ENCODE results near the gene DNAJC13. TPM values are rescaled to one million over a fixed set of nuclear protein-coding genes. Genes with fewer than 3 reads are reported as not detected.

DNAJC13 gene
- total RNA-seq, 1 donor from 2014 or later: 34.0 TPM

- Mint-ChIP-seq H3K9me3 (no peaks in the 10 kb centered on the region), H3K27ac (no peak overlapping the region), H3K36me3 (ENCODE audit: low read depth) (peaks cover 57% of the 10 kb centered on the region), H3K27me3 (no peaks in the 10 kb centered on the region), H3K4me1 (peaks cover 18% of the 10 kb centered on the region), H3K4me3 (no peak overlapping the region)
- intact Hi-C loops (cut with micrococcal nuclease): no loop called here
- no peak for DNase-seq
Observed at GRCh38 chr3:132517311-132517710, 100.0 kb downstream of the DNAJC13 start.

- H3K9me3 Mint-ChIP-seq: no peaks in the 10 kb centered on the region
- intact Hi-C loops (cut with micrococcal nuclease): no loop called here
- peaks cover 25% of the 10 kb centered on the region for H3K4me1 Mint-ChIP-seq
- peaks cover 57% of the 10 kb centered on the region for H3K36me3 Mint-ChIP-seq (ENCODE audit: low read depth)
- no peak overlapping the region for H3K4me3 Mint-ChIP-seq
- H3K27ac Mint-ChIP-seq: peak overlapping the region; percentile 17
- DNase-seq: no peak
- no peaks in the 10 kb centered on the region for H3K27me3 Mint-ChIP-seq
Observed at GRCh38 chr3:132519914-132520313, 102.6 kb downstream of the DNAJC13 start.

DNA sequence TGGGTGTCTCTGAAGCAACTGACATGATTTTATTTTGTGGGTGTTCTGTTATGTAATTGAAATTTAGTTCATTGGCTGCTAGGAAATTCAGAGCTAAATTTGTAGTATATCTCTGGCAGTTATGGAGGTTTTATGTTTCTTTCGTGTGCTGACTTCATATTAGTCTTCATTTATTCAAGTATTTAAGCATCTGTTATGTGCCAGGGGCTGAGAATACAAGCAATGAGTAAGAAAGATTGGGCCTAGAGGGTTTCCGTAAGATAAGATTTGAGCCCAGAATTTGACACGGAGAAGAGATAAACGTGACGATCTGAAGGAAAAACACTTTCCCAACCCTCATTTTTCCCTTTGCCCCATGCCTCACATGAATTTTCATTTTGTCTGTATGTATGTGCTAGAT is 104.6 kb downstream of the DNAJC13 start:
- Mint-ChIP-seq H3K27me3 (no peaks in the 10 kb centered on the region), H3K4me1 (peaks cover 27% of the 10 kb centered on the region), H3K4me3 (peak overlapping the region; percentile 47), H3K9me3 (no peaks in the 10 kb centered on the region), H3K27ac (no peak overlapping the region), H3K36me3 (ENCODE audit: low read depth) (peaks cover 63% of the 10 kb centered on the region)
- DNase-seq: no peak
- intact Hi-C loops (cut with micrococcal nuclease): loop anchor here (1.0 kb wide), 1 partner anchor 28 kb away; no protein-coding TSS in a partner anchor

DNA sequence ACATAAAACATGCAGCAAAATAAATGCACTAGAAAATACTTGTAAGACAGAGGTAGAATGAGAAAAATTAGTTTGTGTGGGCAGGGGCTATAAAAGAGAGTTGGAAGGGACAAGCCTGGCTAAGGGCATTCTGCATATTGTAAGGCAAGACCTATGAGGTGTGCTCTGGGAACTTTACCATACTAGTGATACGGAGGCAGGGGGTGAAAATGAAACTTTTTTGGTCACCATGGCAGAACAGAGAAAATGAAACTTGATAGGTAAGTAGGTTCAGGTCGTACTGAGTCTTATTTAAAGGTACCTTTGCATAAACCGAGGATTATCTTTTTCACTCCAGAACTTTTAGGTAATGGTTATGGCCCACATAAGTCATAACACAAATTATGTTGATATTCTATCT is 105.1 kb downstream of the DNAJC13 start:
- Mint-ChIP-seq H3K4me3 (peak overlapping the region; percentile 47), H3K9me3 (no peaks in the 10 kb centered on the region), H3K27ac (peak overlapping the region; percentile 31), H3K27me3 (no peaks in the 10 kb centered on the region), H3K36me3 (ENCODE audit: low read depth) (peaks cover 60% of the 10 kb centered on the region), H3K4me1 (peaks cover 27% of the 10 kb centered on the region)
- peak; percentile 72 for DNase-seq
- intact Hi-C loops (cut with micrococcal nuclease): loop anchor here (1.0 kb wide), 1 partner anchor 28 kb away; no protein-coding TSS in a partner anchor

DNA sequence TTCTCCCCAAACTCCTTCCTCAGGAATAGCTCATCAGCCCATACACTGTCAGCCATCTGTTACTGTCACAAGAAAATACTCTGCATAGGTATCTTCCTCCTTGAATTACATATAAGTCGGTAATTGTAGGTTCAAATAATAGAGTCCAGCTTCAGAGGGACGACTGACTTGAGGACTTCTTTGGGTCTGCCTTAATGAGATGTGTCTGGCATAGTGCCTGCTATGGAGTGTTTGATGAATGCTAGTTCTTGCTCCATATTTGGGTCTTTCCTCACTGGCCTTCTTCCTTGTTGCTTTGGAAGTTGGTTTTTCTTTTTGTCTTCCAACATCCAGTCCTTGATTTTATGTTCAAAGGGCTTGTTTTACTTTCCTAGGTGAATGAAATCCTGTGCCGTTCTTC is 113.3 kb downstream of the DNAJC13 start:
- Mint-ChIP-seq H3K9me3 (no peaks in the 10 kb centered on the region), H3K36me3 (ENCODE audit: low read depth) (peaks cover 36% of the 10 kb centered on the region), H3K27me3 (no peaks in the 10 kb centered on the region), H3K27ac (no peak overlapping the region), H3K4me1 (peaks cover 4% of the 10 kb centered on the region), H3K4me3 (no peak overlapping the region)
- no peak for DNase-seq
- intact Hi-C loops (cut with micrococcal nuclease): no loop called here

DNA sequence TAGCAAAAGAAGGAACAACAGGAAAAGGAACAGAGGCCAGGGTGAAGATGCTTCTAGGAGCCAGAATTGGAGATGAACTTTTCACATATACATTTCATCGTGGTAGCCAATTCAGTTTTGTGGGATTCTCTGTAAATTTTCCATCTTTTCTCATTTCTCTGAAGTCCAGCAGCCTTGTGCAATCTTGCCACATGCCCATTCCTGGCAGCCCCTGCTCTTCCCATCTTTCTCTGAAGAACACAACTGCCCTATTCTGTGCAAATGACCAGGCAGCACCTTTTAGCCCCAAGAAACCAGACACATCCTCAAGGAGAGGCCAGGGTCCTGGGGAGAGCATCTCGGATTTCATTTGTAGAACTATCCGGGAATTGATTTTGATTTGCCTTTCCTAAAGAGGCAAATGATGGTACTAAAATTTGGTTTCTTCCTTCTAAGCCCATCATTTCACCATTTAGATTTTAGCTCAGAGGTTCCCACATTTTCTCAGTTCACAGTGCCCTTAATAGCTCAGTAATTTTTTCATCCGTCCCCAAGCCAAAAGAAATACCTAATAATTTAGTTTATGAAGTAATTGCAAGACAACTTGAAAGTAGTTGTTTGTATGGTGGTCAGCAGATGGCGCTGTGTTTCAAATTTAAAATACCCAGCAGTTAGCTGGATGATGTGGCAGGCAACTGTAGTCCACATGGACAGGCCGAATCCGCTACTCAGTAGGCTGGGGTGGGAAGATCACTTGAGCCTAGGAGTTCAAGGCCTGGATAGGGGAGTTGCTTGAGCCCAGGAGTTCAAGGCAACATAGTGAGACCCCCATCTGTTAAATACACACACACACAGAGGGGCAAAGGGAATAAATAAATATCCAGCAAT is 118.5 kb downstream of the DNAJC13 start:
- intact Hi-C loops (cut with micrococcal nuclease): loop anchor here (1.0 to 5.0 kb wide), 5 partner anchors 15 to 184 kb away; partner anchors contain the start of gene UBA5
- no peaks in the 10 kb centered on the region for H3K27me3 Mint-ChIP-seq
- DNase-seq: peak; percentile 84
- H3K27ac Mint-ChIP-seq: peak overlapping the region; percentile 89
- no peaks in the 10 kb centered on the region for H3K9me3 Mint-ChIP-seq
- H3K4me3 Mint-ChIP-seq: no peak overlapping the region
- H3K4me1 Mint-ChIP-seq: peaks cover 14% of the 10 kb centered on the region
- peaks cover 25% of the 10 kb centered on the region for H3K36me3 Mint-ChIP-seq (ENCODE audit: low read depth)

- intact Hi-C loops (cut with micrococcal nuclease): loop anchor here (1.0 to 5.0 kb wide), 5 partner anchors 14 to 184 kb away; partner anchors contain the start of gene UBA5
- H3K9me3 Mint-ChIP-seq: no peaks in the 10 kb centered on the region
- peaks cover 14% of the 10 kb centered on the region for H3K4me1 Mint-ChIP-seq
- H3K4me3 Mint-ChIP-seq: no peak overlapping the region
- peak overlapping the region; percentile 89 for H3K27ac Mint-ChIP-seq
- no peaks in the 10 kb centered on the region for H3K27me3 Mint-ChIP-seq
- DNase-seq: no peak
- H3K36me3 Mint-ChIP-seq (ENCODE audit: low read depth): peaks cover 27% of the 10 kb centered on the region
Observed at GRCh38 chr3:132536442-132537153, 119.3 kb downstream of the DNAJC13 start.

GRCh38 chr3:132537297-132537696 is 120.0 kb downstream of the DNAJC13 start:
- H3K27me3 Mint-ChIP-seq: no peaks in the 10 kb centered on the region
- DNase-seq: no peak
- H3K27ac Mint-ChIP-seq: peak overlapping the region; percentile 89

DNA sequence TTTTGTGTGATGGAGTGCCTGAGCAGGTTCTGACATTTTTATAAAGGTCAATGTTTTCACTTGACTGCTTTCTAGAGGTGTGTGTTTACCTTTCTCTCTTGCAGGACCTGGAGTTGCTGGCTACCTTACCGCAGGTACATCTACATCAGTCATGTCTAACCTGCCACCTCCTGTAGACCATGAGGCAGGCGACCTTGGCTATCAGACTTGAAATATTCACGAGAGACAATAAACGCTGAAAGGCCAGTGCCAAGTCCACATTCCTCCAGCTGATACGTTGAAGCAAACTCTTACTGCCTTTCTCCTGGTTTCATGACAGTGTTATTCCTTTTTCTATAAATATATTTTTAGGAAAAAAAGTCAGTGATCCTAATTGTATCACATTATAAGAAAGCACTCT is 120.8 kb downstream of the DNAJC13 start:
- peaks cover 28% of the 10 kb centered on the region for H3K4me1 Mint-ChIP-seq
- peaks cover 32% of the 10 kb centered on the region for H3K36me3 Mint-ChIP-seq (ENCODE audit: low read depth)
- intact Hi-C loops (cut with micrococcal nuclease): loop anchor here (5.0 kb wide), 1 partner anchor 124 kb away; the partner anchor contains the start of gene UBA5

More at GRCh38 chr3:132537297-132537696, 120.0 kb downstream of the DNAJC13 start:
- intact Hi-C loops (cut with micrococcal nuclease): loop anchor here (2.0 to 5.0 kb wide), 2 partner anchors 14 to 125 kb away; partner anchors contain the start of gene UBA5
- peaks cover 30% of the 10 kb centered on the region for H3K36me3 Mint-ChIP-seq (ENCODE audit: low read depth)
- H3K4me3 Mint-ChIP-seq: no peak overlapping the region
- no peaks in the 10 kb centered on the region for H3K9me3 Mint-ChIP-seq
- H3K4me1 Mint-ChIP-seq: peaks cover 20% of the 10 kb centered on the region

DNA sequence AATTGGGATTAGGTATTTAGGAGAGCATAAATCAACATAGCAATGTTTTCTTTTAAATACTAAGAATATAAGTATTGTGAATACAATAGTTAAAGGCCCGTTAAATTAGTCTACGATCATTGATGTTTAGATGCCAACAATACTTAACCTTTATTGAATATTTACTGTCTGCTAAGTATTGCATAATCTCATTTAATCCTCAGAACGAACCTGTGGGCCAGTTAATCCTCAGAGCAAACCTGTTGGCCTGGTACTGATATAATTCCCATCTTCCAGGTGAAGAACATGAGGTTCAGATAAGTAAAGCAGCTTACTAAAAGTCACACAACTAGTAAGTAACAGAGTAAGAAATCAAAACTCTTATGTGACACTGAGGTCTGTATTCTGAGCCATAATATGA is 122.4 kb downstream of the DNAJC13 start:
- intact Hi-C loops (cut with micrococcal nuclease): loop anchor here (5.0 kb wide), 3 partner anchors 122 to 183 kb away; partner anchors contain the start of genes DNAJC13, NPHP3 and UBA5
- H3K4me1 Mint-ChIP-seq: peaks cover 42% of the 10 kb centered on the region
- H3K27me3 Mint-ChIP-seq: no peaks in the 10 kb centered on the region
- no peak overlapping the region for H3K4me3 Mint-ChIP-seq
- no peak overlapping the region for H3K27ac Mint-ChIP-seq
- H3K36me3 Mint-ChIP-seq (ENCODE audit: low read depth): peaks cover 36% of the 10 kb centered on the region
- no peak for DNase-seq
- peaks cover 3% of the 10 kb centered on the region for H3K9me3 Mint-ChIP-seq

More for the DNA sequence above, 120.8 kb downstream of the DNAJC13 start:
- H3K4me3 Mint-ChIP-seq: no peak overlapping the region
- H3K27ac Mint-ChIP-seq: no peak overlapping the region
- no peaks in the 10 kb centered on the region for H3K9me3 Mint-ChIP-seq
- no peaks in the 10 kb centered on the region for H3K27me3 Mint-ChIP-seq
- DNase-seq: no peak

DNA sequence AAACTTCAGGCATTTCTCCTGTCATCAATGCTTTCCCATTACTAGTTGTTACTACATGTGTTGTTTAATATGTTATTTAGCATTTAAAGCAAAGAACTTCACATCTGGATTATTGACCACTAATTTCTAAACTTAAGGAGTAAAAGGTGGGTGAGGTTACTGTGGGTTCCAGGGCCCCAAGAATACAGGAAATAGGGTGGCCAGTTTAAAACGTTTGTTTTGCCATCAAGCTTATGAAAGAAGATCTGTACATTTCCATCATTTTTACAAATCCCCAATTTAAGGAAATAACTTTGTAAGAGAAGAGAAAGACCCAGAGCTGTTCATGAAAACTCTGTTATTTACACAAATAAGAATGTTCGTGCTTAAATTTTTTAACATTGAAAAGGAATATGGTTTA is 125.3 kb downstream of the DNAJC13 start:
- Mint-ChIP-seq H3K27me3 (no peaks in the 10 kb centered on the region), H3K9me3 (peaks cover 3% of the 10 kb centered on the region), H3K4me3 (peak overlapping the region; percentile 32), H3K27ac (peak overlapping the region; percentile 97), H3K36me3 (ENCODE audit: low read depth) (peaks cover 32% of the 10 kb centered on the region), H3K4me1 (peaks cover 31% of the 10 kb centered on the region)
- DNase-seq: no peak
- intact Hi-C loops (cut with micrococcal nuclease): loop anchor here (1.0 to 5.0 kb wide), 3 partner anchors 8 to 180 kb away; partner anchors contain the start of genes DNAJC13 and NPHP3

GRCh38 chr3:132543011-132543739 is 125.9 kb downstream of the DNAJC13 start:
- no peaks in the 10 kb centered on the region for H3K27me3 Mint-ChIP-seq
- peaks cover 33% of the 10 kb centered on the region for H3K4me1 Mint-ChIP-seq
- intact Hi-C loops (cut with micrococcal nuclease): loop anchor here (5.0 kb wide), 2 partner anchors 126 to 179 kb away; partner anchors contain the start of genes DNAJC13 and NPHP3
- peaks cover 27% of the 10 kb centered on the region for H3K36me3 Mint-ChIP-seq (ENCODE audit: low read depth)
- H3K4me3 Mint-ChIP-seq: peak overlapping the region; percentile 62
- DNase-seq: no peak
- H3K27ac Mint-ChIP-seq: peak overlapping the region; percentile 97
- peaks cover 3% of the 10 kb centered on the region for H3K9me3 Mint-ChIP-seq

GRCh38 chr3:132544130-132544529 is 126.8 kb downstream of the DNAJC13 start:
- Mint-ChIP-seq H3K4me1 (peaks cover 39% of the 10 kb centered on the region), H3K36me3 (ENCODE audit: low read depth) (peaks cover 24% of the 10 kb centered on the region), H3K4me3 (no peak overlapping the region), H3K27ac (peak overlapping the region; percentile 97), H3K27me3 (no peaks in the 10 kb centered on the region), H3K9me3 (peaks cover 7% of the 10 kb centered on the region)
- intact Hi-C loops (cut with micrococcal nuclease): loop anchor here (5.0 kb wide), 2 partner anchors 127 to 178 kb away; partner anchors contain the start of genes DNAJC13 and NPHP3
- no peak for DNase-seq

Data from activated CD4-positive, alpha-beta T cell treated with anti-CD3 and anti-CD28 coated beads, Interleukin-2, amount 10 ng/mL, durations not matched to agents 24 days and 14 days (primary cell).